Hepatocyte (in vitro differentiated cells): ENCODE measurements around the gene CDC37L1.

Experiments used
- EZH2 ChIP-seq: fragments of 200-600 bp; sonication (generic); IDR thresholded peaks from 2 replicates; pipeline ENCODE4 v1.6.1; 2016; ENCODE audit warnings: antibody characterized with exemption, mild to moderate bottlenecking, borderline replicate concordance
- EZH2phosphoT487 ChIP-seq: fragments of 200-600 bp; sonication (generic); IDR thresholded peaks from one replicate; pipeline ENCODE4 v1.6.1; 2018; ENCODE audit warnings: antibody characterized with exemption, mild to moderate bottlenecking, low read depth, moderate library complexity; ENCODE audit not compliant: unreplicated experiment, severe bottlenecking
- TF ChIP-seq, protein P1 (sequence below): fragments of 200-600 bp; sonication (generic); IDR thresholded peaks from 2 replicates; pipeline ENCODE4 v1.5.1; 2016; ENCODE audit warnings: antibody characterized with exemption, mild to moderate bottlenecking; ENCODE audit not compliant: poor library complexity

GRCh38 chr9:4654084-4654483 is 25.3 kb upstream of the CDC37L1 start:
- TF ChIP-seq, protein P1, sequence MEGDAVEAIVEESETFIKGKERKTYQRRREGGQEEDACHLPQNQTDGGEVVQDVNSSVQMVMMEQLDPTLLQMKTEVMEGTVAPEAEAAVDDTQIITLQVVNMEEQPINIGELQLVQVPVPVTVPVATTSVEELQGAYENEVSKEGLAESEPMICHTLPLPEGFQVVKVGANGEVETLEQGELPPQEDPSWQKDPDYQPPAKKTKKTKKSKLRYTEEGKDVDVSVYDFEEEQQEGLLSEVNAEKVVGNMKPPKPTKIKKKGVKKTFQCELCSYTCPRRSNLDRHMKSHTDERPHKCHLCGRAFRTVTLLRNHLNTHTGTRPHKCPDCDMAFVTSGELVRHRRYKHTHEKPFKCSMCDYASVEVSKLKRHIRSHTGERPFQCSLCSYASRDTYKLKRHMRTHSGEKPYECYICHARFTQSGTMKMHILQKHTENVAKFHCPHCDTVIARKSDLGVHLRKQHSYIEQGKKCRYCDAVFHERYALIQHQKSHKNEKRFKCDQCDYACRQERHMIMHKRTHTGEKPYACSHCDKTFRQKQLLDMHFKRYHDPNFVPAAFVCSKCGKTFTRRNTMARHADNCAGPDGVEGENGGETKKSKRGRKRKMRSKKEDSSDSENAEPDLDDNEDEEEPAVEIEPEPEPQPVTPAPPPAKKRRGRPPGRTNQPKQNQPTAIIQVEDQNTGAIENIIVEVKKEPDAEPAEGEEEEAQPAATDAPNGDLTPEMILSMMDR, result no peak
- TF ChIP-seq EZH2phosphoT487 (no peak), EZH2 (no peak)
